HEK293 (cell line): Measurements from ENCODE around the gene RRBP1.

Experiments
- CTCF ChIP-seq: fragments of 450-650 bp; formaldehyde crosslinking; IDR thresholded peaks from 2 replicates; pipeline ENCODE4 v1.5.1; 2016; ENCODE audit warnings: missing biosample characterization, missing genetic modification characterization
- ZBTB8A ChIP-seq: fragments of 450-650 bp; formaldehyde crosslinking; IDR thresholded peaks from 2 replicates; pipeline ENCODE4 v1.5.1; 2016; ENCODE audit warnings: missing biosample characterization, missing genetic modification characterization
- ZNF404 ChIP-seq: fragments of 450-650 bp; formaldehyde crosslinking; IDR thresholded peaks from 2 replicates; pipeline ENCODE4 v1.5.1; 2017; ENCODE audit warnings: missing biosample characterization, missing genetic modification characterization

GRCh38 chr20:17669306-17669931, 12.6 kb downstream of the RRBP1 start:
- TF ChIP-seq CTCF (tag by site-specific recombination), result no peak
- no peak for TF ChIP-seq ZNF404 (tag by site-specific recombination)
- no peak for TF ChIP-seq ZBTB8A
